Endometrial microvascular endothelial cells (primary cell): ENCODE data around the gene ACYP2. TPM values are rescaled to one million over a fixed set of nuclear protein-coding genes. Genes with fewer than 3 reads are reported as not detected.
"Not testable (repeated sequence)": the region's sequence is repeated elsewhere in the genome, so short reads cannot be mapped to it uniquely, and the experiment has no call there.

Source experiments
- in situ Hi-C: cut with HindIII; loops from 2 replicates; pipeline ENCODE4 v1.10.0; 2017; ENCODE audit warnings: low sequenced_read_pairs, low pct_unique_long_range_greater_than_20kb; ENCODE audit errors: inconsistent ontology term
- total RNA-seq: library from RNA; depleted of rRNA; stranded (reverse); fragments of >200 nt; gene quantifications from one replicate; pipeline ENCODE4 v1.2.3, GENCODE V29; 2015; ENCODE audit errors: inconsistent ontology term

Gene ACYP2
- total RNA-seq, 1 donor from 2014 or later: 1.7 TPM

GRCh38 chr2:54290356-54291025, 175.1 kb downstream of the ACYP2 start:
- in situ Hi-C loops: no loop called here

- in situ Hi-C loops: not testable (repeated sequence)
Observed at GRCh38 chr2:54294665-54295064, 179.2 kb downstream of the ACYP2 start.

- in situ Hi-C loops: no loop called here
Observed at GRCh38 chr2:54295911-54296310, 180.5 kb downstream of the ACYP2 start.

- in situ Hi-C loops: no loop called here
Observed at GRCh38 chr2:54298514-54298913, 183.1 kb downstream of the ACYP2 start.

- in situ Hi-C loops: no loop called here
Observed at GRCh38 chr2:54303631-54304030, 188.2 kb downstream of the ACYP2 start.

- in situ Hi-C loops: no loop called here
Observed at GRCh38 chr2:54306556-54306955, 191.1 kb downstream of the ACYP2 start.

- in situ Hi-C loops: no loop called here
Observed at GRCh38 chr2:54308186-54308585, 192.8 kb downstream of the ACYP2 start.

- in situ Hi-C loops: no loop called here
Observed at GRCh38 chr2:54308782-54309181, 193.4 kb downstream of the ACYP2 start.

GRCh38 chr2:54310311-54310710, 194.9 kb downstream of the ACYP2 start:
- in situ Hi-C loops: no loop called here

GRCh38 chr2:54310961-54311360, 195.5 kb downstream of the ACYP2 start:
- in situ Hi-C loops: no loop called here

- in situ Hi-C loops: no loop called here
Observed at GRCh38 chr2:54313147-54313546, 197.7 kb downstream of the ACYP2 start.

GRCh38 chr2:54317973-54318372, 202.6 kb downstream of the ACYP2 start:
- in situ Hi-C loops: no loop called here

- in situ Hi-C loops: no loop called here
Observed at GRCh38 chr2:54318821-54319220, 203.4 kb downstream of the ACYP2 start.

- in situ Hi-C loops: no loop called here
Observed at GRCh38 chr2:54321047-54321446, 205.6 kb downstream of the ACYP2 start.

GRCh38 chr2:54324517-54324916, 209.1 kb downstream of the ACYP2 start:
- in situ Hi-C loops: not testable (repeated sequence)

- in situ Hi-C loops: no loop called here
Observed at GRCh38 chr2:54325148-54325547, 209.7 kb downstream of the ACYP2 start.

GRCh38 chr2:54329482-54330161, 214.2 kb downstream of the ACYP2 start:
- in situ Hi-C loops: no loop called here

- in situ Hi-C loops: no loop called here
Observed at GRCh38 chr2:54330162-54330925, 214.9 kb downstream of the ACYP2 start.

- in situ Hi-C loops: no loop called here
Observed at GRCh38 chr2:54330926-54331835, 215.8 kb downstream of the ACYP2 start.
